GM19468 (cell line): ENCODE data around the gene LMCD1.

Experiments used
- ATAC-seq: cut with Tn5 transposase; IDR thresholded peaks from one replicate; pipeline ENCODE4 v1.9.1; 2021; ENCODE audit warnings: mild to moderate bottlenecking, moderate library complexity, moderate number of reproducible peaks; ENCODE audit not compliant: unreplicated experiment; ENCODE audit errors: extremely low read depth

The LMCD1 gene

DNA sequence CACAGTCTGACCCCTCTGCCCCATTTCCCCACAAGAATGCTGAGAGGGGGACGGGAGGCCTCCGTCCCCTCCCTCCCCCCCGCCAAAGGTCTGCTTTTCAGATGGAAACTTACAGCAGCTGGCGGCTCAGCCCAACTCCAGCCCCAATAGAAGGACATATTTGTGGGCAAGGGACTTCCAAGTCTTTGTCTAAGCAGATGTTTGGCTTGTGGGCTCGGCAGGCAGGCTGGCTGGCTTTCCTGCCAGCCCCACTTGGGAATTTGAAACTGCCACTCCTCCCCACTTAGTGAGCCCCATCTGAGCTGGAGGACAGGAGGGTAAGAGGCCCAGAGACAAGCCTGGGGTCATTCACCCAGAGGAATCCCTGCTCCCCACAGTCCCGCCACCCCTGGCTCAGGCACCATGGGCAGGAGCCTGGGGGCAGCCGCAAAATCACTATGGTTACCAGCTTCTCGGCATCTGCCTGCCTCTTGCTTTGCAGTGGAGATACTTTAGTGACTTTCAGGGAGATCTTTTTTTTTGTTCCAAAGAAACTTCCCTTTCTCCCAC is 53.6 kb downstream of the LMCD1 start:
- ATAC-seq: no peak

DNA sequence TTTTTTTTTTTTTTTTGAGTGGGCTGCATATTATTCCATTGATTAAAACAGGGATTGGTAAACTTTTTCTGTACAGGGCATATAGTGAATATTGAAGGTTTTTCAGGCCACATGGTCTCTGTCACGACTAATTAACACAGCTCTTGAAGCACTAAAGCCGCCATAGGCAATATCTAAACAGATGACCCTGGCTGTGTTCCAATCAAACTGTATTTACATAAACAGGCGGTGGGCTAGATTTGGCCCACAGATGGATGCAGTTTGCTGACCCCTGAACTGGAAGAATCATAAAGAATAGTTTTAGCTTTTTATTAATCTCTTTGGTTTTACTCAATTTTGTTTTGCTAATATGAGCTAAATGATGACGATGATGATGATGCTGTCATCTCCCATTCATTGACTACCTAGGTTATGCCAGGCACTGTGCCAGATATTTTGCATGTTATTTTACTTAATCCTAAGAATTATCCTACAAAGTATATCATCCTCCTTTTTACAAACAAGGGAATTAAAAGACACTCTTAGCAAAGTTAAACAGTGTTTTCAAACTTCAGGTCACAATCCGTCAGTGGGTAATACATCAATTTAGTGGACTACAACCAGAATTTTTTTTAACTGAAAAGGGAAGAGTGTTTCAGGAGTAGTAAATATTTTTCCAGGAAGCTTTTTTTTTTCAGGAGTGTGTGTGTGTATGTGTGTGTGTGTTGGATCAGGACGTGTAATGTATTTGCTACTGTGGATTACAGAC is 54.3 kb downstream of the LMCD1 start:
- no peak for ATAC-seq

- ATAC-seq: no peak
Observed at GRCh38 chr3:8556473-8556869, 54.8 kb downstream of the LMCD1 start.

GRCh38 chr3:8557298-8557697 is 55.7 kb downstream of the LMCD1 start:
- no peak for ATAC-seq

- ATAC-seq: no peak
Observed at GRCh38 chr3:8558645-8559044, 57.0 kb downstream of the LMCD1 start.

GRCh38 chr3:8559351-8559750 is 57.7 kb downstream of the LMCD1 start:
- ATAC-seq: no peak

- ATAC-seq: no peak
Observed at GRCh38 chr3:8560366-8561007, 58.9 kb downstream of the LMCD1 start.

GRCh38 chr3:8561370-8561769 is 59.7 kb downstream of the LMCD1 start:
- no peak for ATAC-seq

GRCh38 chr3:8562081-8562595 is 60.5 kb downstream of the LMCD1 start:
- no peak for ATAC-seq

DNA sequence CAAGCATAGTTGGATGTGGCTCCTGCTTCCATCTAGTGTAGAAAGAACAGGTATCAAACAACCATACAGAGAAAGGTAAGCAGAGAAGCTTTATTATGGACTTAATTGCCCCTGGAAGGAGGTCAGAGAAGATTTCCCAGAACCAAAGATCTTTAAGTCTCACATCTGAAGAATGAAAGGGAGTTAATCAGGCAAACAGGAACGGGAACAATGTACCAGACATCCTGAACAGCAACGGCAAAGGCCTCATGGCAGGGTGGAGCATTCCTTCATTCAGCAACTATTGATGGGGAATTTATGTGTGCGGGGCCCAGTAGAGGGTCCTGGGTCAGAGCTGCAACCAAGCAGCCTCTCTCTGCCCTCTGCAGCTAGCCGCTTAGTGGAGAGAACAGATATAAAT is 61.5 kb downstream of the LMCD1 start:
- no peak for ATAC-seq

- ATAC-seq: no peak
Observed at GRCh38 chr3:8563597-8563996, 62.0 kb downstream of the LMCD1 start.

GRCh38 chr3:8565376-8565775 is 63.8 kb downstream of the LMCD1 start:
- ATAC-seq: no peak

- ATAC-seq: no peak
Observed at GRCh38 chr3:8567784-8568575, 66.4 kb downstream of the LMCD1 start.

- ATAC-seq: no peak
Observed at GRCh38 chr3:8571256-8571655, 69.6 kb downstream of the LMCD1 start.

DNA sequence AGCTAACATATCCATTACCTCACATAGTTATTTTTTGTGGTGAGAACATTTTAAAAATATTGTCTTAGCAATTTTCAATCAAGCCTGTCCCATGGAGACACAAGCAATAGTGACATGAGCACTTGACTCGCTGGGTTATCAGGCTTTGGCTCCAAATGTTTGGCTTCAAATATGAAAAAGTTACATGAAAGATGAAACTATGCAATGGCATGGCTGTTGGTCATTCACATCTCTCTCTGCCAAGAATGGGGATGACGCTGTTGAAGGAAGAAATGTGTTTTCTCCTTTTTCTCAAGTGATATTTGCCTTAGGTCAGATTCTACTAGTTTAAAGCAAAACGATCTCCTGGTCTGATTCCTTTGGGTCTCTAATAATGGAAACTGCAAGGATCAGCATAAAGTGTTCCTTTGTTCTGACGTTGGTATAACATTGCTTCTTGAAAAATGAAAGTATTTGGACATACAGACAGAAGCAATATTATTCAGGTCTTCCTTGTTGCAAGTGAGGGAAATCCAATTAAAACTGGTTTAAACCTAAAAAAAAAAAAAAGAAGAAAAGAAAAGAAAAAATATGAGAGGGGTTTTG is 71.8 kb downstream of the LMCD1 start:
- no peak for ATAC-seq

DNA sequence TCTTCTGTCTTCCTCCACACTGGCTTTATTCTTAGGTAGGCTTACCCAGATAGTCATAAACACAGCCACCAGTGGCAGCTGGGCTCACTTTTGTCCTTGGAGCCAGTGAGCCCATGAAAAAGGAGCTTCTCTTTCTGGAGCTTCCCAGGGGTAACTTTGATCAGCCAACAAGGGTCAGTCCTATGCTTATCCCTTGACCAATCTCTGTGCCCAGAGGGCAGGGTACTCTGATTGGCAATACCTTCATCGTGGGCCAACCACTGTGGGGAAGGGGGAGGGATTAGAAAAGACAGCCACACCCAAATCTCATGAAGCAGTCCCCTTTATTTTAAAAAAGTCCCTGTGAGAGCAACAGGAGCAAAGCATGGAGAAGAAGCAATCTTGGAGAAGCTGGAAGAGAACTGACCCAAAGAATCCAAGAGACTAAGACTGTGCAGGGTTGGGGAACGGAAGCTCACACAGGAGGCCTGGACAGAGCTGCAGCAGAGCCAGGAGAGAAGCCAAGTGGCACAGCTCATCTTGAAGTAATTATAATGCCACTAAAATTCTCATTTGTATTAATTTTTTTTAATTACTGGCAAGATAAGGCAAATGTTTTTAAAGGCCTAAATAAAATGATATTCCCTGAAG is 72.5 kb downstream of the LMCD1 start:
- no peak for ATAC-seq

DNA sequence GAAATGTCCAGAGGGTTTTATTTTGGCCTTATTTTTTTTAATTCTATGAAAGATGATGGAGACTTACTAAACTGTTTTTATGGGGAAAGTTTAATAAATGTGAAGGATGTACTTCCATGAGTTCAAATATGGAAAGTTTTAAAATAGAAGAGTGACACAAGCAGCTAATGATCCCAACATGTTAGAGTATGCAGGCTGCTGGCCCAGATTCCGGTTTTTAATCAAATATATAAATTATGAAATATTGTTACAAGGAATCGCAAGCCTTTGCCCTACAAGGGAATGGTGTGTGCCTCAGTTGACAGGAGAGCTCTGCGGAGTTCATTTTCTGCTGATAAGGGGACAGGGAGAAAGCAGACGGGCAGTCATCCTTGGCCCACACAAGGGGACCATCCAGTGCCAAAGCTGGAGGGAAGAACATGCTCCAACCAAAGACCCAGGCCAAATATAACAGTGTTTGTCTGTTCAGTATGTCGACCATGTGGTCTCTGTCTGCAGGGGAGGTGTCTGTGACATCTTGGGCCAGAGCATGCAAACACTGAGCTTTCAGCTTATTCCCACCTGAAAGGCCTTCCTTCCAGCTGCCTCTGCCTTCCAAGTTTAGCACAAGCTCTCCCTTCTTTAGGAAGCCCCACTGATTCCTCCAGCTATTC is 73.2 kb downstream of the LMCD1 start:
- ATAC-seq: no peak

GRCh38 chr3:8575364-8576104 is 73.9 kb downstream of the LMCD1 start:
- no peak for ATAC-seq

DNA sequence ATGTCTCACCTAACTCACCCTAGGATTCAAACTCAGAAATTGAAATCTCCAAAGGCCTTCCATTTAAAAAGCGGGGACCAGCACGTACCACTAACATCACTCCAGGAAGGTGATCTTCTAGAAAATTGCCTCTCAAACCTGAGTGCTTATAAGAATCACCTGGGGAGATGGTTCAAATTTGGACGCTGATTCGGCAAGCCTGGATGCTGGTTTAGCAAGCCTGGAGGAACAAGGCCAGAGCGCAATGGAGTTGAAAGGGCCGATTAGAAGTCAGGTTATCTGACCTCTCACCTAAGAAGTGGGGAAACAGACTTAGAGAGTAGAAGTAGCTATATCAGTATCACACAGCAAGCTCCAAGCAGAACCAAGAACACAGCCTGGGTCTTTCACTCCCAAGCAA is 74.8 kb downstream of the LMCD1 start:
- no peak for ATAC-seq
